ENCODE measurements around the gene ABTB1.
"Not testable (repeated sequence)": the region's sequence is repeated elsewhere in the genome, so short reads cannot be mapped to it uniquely, and the experiment has no call there.

Gene ABTB1

GRCh38 chr3:127651516-127652172, 21.1 kb upstream of the ABTB1 start:
- DNase-seq, result no peak

- DNase-seq, result peak; percentile 21
Observed at GRCh38 chr3:127652246-127652995, 20.3 kb upstream of the ABTB1 start.

DNA sequence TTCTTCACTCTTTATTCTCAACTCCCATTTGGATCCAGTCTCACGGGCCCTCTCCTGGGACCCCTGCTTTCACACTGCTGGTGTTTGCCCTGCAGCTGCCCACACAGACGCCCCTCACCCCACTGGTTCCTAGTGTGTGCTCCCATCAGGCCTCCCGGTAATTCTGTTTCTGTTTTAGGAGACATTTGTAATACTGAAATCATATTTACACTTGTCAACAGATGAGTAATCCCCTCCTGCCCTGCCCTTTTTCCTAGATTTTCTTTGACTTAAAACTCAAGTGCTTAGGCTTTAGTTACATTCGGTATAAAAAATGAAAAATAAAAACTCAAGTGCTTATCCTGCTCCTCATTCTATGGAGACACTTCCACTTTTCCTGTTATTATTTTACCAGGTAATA, 18.4 kb upstream of the ABTB1 start:
- DNase-seq, result no peak

DNA sequence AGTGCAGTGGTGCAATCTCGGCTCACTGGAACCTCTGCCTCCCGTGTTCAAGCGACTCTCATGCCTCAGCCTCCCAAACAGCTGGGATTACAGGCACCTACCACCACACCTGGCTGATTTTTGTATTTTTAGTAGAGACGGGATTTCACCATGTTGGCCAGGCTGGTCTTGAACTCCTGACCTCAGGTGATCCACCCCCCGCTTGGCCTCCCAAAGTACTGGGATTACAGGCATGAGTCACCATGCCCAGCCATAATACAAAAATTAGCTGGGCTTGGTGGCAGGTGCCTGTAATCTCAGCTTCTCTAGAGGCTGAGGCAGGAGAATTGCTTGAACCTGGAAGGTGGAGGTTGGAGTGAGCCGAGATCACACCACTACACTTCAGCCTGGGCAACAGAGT, 17.8 kb upstream of the ABTB1 start:
- DNase-seq, result not testable (repeated sequence)

DNA sequence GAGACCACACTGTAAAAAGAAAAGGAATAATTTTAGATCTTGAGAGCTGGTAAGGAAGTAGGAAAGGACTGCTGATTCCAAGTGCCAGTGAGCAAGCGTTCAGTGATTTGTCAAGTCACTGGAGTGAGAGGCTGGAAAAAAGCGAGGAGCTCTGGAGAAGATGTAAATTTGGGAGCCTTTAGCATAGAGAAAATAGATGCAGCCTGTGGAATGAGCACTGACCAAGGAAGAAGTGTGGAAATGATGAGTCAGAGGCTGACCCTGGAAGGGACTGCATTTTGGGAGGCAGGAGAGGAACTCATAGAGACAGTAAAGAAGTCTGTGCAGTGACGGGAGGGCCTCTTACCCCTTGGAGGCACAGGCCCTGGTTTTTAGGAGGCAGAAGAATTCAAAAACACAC, 17.1 kb upstream of the ABTB1 start:
- DNase-seq, result no peak

GRCh38 chr3:127656906-127657305, 15.8 kb upstream of the ABTB1 start:
- no peak for DNase-seq

- DNase-seq, result no peak
Observed at GRCh38 chr3:127658234-127658633, 14.5 kb upstream of the ABTB1 start.

DNA sequence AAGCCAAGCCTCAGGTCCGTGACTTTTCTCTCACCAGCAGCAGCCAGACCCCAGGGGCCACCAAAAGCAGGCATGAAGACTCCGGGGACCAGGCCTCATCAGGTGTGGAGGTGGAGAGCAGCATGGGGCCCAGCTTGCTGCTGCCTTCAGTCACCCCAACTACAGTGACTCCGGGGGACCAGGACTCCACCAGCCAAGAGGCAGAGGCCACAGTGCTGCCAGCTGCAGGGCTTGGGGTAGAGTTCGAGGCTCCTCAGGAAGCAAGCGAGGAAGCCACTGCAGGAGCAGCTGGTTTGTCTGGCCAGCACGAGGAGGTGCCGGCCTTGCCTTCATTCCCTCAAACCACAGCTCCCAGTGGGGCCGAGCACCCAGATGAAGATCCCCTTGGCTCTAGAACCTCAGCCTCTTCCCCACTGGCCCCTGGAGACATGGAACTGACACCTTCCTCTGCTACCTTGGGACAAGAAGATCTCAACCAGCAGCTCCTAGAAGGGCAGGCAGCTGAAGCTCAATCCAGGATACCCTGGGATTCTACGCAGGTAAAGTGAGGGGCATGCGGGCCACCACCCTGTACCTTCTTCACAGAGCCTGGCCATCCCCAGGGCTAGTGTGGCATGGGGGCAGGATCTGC, 12.0 kb upstream of the ABTB1 start:
- DNase-seq, result no peak

GRCh38 chr3:127661600-127661999, 11.2 kb upstream of the ABTB1 start:
- no peak for DNase-seq

DNA sequence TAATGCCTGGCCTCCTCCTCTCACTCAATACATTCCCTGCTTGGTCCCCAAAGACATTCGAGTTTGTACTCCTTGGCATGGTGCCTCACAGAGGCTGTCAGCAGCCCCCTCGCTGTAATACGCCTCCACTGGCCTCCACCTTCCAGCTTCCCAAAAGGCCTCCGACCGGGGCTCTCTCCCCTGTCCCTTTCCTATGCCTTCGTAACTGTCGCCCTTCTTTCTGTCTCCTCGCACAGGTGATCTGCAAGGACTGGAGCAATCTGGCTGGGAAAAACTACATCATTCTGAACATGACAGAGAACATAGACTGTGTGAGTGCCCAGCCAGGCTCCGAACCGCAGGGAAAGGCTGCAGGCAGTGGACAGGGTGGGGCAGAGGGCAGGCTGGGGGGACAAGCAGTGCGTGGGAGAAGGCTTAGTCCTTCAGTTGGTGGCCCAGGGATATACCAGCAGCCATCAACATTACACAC, 10.7 kb upstream of the ABTB1 start:
- DNase-seq, result no peak

GRCh38 chr3:127663151-127663550, 9.6 kb upstream of the ABTB1 start:
- no peak for DNase-seq

DNA sequence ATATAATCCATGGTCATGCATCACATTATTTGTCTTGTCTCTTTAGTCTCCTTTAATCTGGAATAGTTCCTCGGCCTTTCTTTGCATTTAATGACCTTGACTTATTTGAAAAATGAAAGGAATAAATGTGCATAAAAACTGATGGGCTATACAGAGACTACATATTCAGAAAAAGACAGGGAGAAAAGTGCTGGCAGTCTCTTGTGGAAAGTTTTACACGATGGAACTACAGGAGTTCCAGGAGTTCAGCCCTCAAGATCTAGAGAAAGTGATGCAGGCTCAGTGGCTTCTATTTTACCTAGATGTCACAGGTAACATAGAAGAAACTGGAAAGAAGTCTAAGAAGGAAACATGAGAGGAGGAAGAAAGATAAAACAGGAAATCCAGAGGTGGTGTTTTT, 7.6 kb upstream of the ABTB1 start:
- DNase-seq, result no peak

GRCh38 chr3:127665586-127665985, 7.2 kb upstream of the ABTB1 start:
- no peak for DNase-seq

DNA sequence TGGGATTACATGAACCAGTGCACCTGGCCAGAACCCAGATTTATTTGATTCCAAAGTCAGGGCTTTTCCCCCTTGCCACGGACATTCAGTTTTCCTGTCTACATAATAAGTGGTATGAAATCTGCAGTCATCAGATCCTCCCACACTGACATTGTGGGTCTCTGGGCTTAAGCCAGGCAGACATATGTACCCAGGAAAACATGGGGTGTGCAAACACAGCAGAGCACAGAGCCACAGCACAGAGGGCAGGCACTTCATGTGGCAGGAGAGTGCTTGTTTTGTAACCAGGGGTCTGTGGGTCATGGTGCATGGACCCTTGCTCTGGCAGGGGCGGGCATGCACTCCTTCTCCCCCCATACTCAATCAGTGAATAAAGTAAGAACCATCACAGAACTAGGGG, 6.1 kb upstream of the ABTB1 start:
- DNase-seq, result no peak

- no peak for DNase-seq
Observed at GRCh38 chr3:127667119-127667681, 5.6 kb upstream of the ABTB1 start.

DNA sequence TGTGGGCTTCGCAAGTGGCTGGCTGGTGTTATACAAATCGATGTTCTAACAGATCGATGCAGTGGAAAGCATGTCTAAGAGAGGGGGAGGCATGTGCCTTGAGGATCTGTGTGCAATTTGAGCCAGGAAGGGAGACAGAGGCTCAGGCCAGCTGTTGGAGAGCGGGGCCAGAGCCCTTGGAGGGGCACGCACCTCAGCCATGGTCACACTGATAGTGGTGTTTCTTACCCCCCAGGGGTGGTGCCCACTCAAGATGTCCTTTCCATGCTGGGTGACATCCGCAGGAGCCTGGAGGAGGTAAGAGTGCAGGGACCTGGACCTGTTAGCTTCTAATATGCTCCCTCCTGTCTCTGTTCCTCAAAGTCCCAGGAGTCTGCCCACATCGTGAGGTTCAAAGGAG, 3.8 kb upstream of the ABTB1 start:
- DNase-seq, result no peak

DNA sequence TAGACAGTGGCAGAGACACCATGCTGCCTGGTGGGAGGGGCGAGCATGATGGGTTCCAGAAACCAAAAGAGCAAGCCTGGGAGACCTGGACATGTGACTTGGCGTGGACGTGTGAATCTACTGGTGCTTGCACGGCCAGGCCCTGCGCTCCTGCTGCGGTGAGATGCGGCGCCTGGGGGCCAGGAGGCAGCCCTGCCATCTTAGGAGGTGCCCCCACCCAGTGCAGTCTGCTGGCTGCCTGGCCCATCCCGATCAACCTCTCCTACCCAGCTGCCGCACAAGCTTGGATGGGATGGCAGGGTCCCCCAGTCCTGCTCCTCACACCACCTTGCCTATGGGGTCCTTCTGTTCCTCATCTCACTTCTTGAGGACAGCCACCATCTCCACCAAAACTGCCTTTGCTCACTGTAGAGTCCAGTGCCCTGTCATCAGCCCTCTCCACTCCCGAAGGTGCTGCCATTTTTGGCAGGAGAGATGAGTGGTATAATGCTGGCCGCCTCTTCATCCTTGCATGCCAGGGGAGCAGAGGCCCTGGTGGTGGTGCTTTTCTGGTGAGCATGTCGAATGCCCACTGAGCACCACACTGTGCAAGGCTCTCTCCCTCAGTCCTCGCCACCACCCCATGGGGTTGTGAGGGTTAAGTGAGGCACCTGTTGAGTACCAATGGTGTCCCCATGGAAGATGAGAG, 3.1 kb upstream of the ABTB1 start:
- DNase-seq, result no peak

DNA sequence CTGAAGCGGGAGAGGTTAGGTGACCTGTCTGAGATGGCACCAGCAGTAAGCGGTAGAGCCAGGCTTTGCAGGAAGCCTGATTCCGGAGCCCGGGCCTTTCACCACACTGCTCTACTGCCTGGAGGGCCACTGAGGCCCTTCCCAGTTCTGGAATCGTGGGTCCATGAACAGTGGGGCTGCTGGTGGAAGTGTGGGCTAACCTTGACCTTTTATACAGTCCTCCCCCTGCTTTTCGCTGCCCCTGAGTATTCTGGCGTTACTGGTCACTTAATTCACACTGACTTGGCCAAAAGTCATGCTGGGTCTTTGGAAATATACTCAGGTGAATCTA, 2.6 kb upstream of the ABTB1 start:
- no peak for DNase-seq

DNA sequence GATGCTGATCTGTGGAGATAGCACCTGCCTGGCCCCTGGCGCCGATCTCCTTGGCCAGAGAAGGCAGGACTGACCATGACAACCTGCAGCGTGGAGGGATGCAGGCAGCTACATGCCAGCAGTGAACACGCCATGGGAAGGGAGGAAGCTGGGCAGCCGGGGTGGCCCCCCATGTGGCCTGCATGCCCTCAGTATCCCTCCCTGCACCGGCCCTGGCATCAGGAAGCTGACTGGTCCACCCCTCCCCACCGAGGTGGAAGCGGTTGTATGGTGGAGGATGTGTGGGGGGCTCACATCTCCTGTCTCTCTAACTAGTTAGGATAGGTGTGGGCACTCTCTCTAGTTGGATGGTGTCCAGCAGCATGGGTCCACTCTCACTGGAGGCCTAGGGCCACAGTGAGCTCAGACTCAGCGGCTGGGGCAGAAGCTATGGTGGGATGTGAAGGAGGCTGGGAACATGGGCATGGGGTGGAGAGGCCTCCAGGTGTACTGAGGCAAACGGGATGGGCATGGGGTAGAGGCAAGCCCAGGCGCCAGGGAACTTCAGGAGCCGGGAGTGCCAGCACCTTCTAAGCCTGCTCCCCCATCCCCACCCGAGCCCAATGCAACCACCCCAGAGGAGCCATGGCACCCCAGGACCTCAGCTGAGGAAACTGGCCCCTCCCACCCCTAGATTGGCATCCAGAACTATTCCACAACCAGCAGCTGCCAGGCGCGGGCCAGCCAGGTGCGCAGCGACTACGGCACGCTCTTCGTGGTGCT, 1.8 kb upstream of the ABTB1 start:
- no peak for DNase-seq

- no peak for DNase-seq
Observed at GRCh38 chr3:127671523-127672428, 976 bp upstream of the ABTB1 start.
